ENCODE results near the gene AIFM1.
A peak's percentile ranks its signal among the peaks of the same experiment; 100 is the strongest.

The AIFM1 gene

DNA sequence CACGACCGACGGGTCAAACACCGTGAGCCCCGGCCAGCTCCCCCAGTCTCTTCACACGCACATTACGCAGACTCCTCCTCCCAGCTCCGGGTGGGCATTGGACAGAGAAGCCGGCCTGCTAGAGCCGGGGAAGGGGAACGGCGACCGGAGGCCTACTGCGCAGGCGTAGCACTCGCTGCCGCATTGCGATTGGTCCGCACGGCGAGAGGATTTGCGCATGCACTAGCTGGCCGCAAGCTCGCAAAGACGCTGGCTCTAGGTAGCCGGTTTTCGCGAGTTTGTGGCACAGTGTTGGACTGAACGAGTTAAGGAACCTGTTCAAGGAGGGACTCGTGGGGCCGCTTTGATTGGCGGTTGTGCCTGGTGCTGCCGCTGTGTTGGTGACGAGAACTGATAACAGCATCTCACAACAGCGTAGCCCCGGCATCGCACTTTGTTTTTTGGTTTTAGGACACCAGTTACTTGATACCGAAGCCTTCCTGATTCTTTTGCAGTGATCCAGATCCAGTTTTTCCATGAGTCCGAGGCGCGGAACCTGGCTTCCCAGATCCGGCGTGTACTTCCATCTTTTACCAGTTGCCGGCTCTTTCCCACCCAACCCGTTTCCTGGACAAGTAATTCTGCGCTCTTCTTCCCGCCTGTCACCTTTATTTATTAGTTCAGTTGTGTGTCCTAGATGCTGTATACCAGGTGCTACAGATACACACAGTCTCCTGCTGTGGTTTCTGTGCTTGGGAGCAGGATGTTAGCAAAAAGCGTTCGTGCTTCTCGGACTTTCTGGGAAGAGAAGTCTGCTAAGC, at the start of gene AIFM1:
AIFM1 (minus strand) TSS at position 139 of the 800 bp plus-strand sequence. CDS start 185 bp downstream, outside the sequence.
- DNase-seq: peak; percentile 99

DNA sequence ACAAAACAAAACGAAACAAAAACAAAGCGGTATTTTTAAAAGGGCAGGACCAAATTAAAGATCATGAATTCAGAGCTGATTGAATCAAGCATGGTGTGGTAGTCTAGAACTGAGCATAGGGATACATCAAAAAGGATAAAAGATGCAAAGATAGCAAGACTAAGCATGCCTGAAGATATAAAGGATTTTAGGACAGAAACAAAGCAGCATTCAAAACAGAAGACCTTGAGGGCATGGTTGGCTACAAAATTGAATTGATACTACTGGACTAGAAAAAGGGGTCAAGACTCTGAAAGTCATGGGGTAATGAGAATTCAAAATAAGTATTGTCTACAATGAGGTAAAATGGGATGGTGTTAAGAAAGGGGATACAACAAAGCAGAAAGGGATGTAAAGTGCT, 47.7 kb upstream of the AIFM1 start:
- no peak for DNase-seq

DNA sequence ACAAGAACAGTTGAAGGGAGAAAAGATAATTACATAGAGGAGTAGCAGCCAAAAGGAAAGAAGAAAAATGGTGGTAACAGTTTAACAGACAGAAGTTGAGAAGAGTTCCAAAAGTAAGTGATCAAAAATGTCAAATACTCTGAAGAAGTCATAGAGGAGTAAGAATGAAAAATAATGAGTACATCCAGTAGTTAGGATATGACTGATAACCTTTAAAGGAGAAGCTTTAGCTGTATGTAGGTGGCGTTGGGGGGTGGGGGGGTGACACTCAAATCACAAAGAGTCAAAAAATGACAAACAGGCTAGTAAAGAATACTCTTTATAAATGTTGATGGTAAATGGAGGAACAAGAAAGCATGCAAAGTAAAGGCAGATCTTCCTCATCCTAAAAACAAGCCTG, 46.7 kb upstream of the AIFM1 start:
- DNase-seq: no peak

DNA sequence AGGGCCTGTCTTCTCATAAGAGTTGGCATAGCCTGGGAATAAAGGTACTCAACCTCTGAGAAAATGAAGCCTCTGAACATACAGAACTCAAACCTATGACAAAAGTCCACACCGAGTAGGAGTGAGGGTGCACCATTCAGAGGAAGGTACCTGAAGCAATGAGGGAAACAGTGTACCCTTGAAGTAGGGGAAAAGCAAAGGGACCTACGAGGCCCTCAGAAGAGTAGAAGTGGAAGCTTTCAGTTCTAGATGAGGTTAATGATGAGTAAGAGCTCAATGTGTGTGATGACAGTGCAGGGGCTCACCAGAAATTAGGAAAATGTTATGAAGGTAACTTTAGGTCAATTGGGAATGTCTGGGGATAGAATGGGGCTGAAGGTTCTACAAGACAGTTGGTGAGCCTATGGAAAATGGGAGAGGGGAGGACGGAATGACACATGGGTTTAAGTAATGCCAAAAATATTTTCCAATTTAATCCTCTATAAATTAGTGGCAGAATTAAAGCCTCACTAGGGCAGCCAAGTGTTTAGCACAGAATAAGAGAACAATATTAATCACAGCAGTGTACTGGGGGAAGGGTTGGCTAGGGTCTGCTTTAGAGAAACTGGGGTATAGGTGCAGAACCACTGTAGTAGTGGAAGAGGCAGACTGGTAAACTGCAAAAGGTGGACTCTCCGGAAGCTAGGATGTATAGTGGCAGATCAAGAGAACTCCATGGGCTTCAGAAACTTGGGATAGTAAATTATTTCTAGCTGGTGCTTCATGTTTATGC, 46.0 kb upstream of the AIFM1 start:
- DNase-seq: no peak

DNA sequence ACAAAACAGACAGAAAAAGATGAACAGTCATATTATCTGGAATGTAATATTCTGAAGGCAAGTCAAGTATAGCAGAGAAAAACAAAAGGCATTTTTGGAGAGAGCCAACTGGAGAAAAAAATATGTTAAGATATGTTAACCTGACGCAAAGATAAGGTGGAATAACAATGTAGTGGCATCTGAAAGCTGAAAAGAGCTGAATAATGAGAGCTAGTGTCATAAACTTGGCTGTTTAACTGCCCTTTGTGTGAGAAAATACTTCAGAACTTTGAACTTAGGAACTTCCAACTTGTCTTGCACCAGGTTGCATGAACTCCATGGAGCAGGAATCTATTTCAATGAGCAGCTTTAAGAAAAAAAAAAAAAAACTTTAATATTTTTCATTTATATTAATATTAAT, 39.0 kb upstream of the AIFM1 start:
- no peak for DNase-seq

DNA sequence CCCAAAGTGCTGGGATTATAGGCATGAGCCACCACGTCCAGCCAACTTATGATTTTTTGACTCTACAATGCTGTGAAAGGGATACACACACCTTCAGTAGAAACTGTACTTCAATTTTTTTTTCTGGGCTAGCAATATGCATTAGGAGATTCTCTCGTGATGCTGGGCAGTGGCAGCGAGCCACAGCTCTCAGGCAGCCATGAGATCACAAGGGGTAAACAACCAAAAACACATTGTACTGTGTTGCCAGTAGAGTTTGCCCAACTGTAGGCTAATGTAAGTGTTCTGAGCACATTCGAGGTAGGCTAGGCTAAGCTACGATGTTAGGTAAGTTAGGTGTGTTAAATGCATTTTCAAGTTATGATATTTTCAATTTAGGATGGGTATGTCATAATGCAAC, 31.8 kb upstream of the AIFM1 start:
- DNase-seq: no peak

DNA sequence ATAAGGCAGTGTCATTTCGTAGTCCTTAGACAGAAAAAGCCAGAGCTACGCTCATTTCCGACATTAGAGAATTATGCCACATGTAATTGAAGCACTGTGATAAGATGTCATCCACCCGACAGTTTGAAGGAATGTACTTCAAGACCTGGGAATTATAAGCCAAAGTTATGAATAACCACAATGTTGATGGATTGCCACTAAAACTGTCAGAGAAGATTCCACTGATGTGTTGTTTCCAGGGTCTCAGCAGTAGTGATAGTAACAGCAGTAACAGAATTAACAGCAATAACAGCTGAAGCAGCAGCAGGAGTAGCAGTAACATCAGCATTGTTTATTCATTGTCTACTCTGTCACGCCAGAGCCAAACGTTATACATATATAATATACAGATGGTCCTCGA, 30.8 kb upstream of the AIFM1 start:
- DNase-seq: no peak

DNA sequence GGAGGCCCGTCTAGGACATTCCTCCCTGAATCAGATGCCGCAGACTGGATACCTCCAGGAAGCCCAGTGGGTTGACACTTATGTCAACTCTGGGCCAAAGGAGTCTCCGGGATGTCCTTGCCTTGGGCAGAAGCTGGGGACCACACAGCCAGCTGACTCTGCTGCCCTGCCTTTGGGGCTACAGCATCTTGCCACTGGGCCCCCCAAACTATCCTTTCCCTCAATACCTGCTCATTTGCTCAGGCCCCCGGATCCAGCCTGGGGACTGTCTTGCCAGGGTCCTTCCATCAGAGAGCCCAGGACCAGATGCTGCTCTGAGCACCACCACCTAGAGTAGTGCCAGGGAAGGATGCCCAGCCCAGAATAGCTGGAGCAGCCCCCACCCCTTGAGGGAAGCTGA, 25.2 kb upstream of the AIFM1 start:
- DNase-seq: no peak

DNA sequence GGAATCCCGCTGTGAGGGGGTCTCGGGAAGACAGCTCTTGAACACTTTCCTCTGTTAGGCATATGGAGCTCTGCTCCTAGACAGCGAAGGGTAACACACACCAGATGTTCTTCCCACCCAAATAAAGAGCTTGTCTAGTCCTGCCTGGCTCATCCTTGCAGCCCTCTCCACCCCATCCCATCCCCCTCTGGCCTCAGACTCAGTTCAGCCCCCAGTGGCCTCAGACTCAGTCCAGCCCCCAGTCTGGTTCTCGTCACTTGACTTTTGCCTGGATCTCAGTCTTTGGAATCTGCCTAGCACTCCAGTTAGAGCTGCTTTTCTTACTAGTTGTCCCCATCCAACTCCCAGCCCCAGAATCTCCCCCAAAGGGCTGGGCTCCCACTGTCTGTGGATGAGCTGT, 21.0 kb upstream of the AIFM1 start:
- DNase-seq: no peak

DNA sequence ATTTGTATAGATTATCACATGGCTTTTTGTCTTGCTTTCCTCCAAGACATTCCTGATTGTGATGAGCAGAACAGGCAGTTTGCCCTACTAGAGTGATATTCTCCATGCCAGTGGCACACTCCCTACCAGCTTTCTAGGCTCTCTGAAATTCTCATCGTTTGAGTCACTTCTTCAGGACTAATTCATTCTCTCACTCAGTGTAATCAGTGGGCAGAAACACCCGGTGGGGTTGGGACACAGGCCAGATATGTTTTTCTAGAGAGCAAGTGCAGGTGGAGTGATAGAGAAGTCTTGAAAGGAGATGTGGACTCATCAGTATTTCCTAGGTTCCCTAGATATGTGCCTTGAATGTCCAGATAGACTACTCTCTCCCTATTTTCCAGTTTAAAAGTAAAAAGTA, 19.2 kb upstream of the AIFM1 start:
- DNase-seq: no peak

DNA sequence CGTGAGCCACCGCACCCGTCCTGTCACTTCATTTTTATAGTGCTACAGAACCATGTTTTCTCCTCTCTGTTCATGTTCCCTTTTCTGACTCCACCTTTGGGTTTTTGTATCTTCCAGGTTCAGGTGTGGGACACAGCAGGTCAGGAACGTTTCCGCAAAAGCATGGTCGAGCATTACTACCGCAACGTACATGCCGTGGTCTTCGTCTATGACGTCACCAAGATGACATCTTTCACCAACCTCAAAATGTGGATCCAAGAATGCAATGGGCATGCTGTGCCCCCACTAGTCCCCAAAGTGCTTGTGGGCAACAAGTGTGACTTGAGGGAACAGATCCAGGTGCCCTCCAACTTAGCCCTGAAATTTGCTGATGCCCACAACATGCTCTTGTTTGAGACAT, 18.5 kb upstream of the AIFM1 start:
- DNase-seq: no peak

DNA sequence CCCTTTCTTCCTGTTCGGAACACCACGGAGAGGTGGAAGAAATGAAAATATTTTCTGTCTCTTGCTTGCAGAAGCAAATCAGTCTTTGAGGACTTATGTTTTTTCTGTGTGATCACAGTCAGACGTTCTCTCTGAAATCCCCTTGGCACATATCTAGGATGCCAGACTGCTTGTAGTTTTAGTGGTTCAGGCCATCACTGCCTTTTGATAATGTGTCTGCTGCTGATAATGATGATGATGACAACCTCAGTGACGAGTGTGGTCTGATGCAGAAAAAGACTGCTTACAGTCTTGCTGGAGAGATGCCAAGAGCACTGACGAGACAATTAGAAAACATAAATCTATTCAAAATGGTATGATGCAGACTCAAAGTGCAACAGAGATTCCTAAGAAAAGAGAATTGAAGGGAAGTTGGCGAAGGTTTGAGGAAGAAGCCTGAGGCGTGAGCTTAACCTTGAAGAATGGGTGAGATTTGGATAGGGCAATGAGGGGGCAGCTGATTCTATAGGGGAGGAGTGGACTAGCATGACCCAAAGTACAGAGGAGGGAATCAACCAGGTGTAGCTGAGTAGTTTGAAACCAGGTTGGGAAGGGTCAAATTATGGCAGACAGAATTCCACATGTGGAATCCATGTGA, 14.1 kb upstream of the AIFM1 start:
- DNase-seq: peak; percentile 71

DNA sequence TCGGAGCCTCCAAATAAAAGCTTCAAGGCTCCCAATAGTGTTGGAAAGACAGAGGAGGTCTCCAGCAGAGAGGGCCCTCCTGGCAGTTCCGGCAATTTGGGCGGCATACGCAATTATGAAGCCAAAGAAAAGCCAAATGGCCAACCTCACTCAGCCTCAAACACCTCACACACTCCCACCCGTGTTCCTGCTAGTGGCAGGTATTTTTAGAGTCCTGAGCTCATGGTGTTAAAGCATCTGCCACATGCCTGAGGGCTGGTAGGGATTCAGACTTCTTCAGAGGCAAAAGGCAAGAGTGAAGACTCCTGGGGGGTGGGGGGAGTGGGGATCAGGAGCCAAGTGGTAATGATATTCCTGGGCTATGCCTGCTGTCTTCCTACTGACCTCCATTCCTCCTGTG, 13.5 kb upstream of the AIFM1 start:
- DNase-seq: no peak

DNA sequence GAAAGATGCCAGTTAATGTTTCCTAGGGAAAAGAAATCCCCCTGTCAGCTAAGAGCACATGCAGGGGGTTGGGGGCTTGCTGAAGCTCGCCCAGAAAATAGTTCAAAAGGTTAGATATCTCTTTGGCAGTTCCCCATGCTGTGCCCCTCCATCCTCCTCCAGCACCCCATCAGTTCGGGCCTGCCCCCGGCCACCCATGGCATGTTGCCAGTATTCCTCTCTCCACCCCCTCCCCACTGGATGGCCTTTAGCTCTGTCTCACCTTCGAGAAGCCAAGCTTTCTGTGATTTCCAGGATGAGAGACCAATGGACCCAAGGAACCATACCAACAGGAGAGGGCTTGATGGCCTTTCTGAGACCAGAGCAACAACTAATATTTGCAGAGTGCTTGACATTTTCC, 11.3 kb upstream of the AIFM1 start:
- DNase-seq: no peak

DNA sequence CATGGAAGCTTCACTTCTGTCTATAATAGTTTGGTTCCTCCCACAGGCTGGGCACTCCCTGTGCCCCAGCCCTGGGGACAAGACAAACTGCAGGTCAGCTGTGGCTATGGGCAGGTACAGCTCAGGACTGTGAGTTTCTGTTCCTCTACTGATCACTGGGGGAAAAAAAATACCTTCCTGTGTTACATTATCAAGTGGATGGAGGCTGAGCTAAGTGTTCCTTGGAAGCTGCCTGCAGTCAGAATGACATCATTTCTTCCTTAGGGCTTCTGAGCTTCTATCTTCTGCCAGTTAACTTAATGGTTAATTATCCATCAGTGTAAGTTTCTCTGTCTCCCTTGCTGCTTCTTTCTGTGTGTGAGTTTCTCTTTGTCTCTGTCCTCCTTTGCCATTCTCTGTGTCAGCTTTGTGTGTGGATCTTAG, 10.7 kb upstream of the AIFM1 start:
- DNase-seq: no peak

DNA sequence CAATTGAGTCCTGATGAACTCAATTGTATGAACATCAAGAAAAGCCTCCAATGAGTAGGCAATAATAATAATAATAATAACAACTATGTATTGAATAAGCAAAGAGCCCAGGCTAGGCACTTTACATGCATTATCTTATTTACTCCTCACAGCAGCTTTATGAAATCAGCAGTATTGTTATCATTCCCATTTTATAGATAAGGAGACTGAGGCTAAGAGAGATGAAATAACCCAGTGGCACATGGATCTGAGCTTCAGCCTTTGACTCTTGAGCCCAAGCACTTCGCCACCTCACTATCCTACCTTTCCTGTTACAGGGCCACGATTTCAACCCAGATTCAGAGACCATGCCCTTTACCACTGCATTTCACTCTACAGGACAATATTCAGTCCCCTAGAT, 9.3 kb upstream of the AIFM1 start:
- DNase-seq: no peak

DNA sequence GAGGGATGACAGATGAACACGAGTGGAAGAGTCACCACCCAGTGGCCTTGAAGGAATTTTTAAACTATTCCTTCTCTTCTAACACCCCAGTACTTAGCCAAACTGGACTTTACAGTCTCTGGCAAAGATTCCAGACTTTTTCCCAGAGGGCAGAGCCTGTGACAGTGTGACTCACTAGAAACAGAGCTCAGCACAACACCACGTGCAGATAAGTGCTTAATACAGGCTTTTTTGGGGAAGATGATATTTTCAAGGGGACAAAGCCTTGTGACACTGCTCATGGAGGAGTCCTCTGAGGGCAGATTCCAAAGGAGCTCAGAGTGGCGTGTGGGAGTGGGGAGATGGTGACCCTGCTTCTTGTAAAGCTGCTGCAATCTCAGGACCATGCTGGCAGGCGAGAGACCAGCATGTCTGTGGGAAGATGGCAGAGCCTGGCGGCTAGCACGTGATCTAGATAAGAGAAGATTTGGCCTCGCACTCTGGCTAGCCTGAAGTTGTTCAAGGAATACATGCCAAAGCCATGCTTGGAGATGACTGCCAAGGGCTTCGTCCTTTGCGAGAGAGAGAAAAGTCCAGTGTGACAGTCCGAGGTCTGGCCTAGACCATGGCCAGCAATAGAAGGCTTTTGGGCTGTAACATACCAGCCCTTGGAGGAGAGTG, 8.5 kb upstream of the AIFM1 start:
- no peak for DNase-seq

DNA sequence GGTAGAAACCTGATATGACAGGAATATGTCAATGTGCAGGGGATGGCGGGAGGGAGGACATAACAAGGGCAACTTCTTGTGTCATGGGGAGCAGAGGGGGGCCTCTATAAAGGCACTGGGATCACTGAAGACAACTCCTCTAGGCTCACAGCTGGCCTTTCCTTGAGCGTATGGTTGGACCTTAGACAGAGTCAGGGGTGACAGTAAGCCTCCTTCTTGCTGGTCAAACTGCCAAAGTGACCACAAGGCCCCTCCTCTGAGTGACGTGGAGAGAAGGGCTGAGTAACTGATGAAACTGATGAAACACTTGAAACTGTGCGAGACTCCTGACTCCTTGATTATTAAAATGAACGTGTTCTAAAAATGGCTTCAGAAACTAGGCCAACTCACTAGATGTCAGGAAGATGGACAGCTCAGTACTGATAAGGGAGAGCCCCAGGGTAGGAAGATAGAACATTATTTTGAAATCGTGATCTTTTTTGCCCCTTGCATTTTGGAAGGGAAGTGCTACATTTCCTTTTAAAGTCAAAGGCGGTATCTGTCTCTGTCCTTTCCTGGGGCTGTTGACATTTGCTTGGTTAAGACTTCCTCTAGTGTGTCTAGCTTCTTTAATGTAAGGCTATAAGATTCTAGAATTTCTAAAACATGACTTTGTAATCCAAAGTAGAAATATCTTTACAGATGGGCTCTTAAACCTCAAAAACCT, 7.7 kb upstream of the AIFM1 start:
- no peak for DNase-seq

DNA sequence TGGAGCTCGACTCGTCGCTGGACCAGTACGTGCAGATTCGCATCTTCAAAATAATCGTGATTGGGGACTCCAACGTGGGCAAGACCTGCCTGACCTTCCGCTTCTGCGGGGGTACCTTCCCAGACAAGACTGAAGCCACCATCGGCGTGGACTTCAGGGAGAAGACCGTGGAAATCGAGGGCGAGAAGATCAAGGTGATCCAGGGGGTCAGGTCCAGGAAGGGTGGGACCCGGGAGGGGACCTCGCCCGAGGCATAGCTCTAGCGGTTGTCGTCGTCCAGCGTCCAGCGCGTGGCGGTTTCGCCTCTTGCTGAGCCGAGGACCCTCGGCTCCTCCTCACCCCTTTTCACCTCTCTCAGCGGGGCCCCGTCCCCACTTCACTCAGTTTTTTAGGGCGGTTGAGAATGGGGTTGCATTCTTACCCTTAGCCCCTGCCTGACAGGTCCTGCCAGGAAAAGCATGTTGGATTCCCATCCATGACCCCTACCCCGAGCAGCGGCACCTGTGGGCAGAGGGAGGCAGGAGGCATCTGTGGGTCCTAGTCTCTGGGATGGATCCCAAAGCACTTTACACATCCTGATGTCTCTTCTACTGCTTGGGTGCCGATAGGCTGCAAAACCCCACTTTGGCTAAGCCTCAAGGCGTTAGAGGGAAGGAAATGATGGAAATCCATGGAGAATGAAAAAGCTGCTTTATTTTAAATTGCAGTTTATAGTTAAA, 6.6 kb upstream of the AIFM1 start:
- DNase-seq: no peak

DNA sequence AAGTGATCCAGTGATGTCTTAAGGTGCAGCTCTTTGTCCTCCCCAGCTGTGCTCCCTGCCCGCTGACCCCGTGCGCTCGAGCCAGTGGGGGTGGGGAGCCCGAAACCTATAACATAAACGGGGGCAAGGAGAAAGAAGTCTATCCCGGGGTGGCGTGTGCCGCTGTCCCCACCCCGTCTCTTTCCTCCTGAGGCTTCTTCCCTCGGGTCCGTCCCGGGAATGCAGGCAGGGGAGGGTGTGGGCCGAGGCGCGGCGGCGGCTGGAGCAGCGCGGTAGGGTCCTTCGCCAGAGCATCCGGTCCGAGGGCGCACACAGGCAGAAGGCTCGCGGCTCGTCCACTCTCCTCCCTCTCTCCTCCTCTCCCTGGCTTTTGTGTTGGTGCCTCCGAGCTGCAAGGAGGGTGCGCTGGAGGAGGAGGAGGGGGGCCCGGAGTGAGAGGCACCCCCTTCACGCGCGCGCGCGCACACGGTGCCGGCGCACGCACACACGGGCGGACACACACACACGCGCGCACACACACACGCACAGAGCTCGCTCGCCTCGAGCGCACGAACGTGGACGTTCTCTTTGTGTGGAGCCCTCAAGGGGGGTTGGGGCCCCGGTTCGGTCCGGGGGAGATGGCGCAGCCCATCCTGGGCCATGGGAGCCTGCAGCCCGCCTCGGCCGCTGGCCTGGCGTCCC, 5.9 kb upstream of the AIFM1 start, which contains the start of gene RAB33A:
RAB33A (plus strand) TSS at position 517 of the 681 bp plus-strand sequence; CDS start at position 618, 101 bp downstream.
- peak; percentile 40 for DNase-seq

DNA sequence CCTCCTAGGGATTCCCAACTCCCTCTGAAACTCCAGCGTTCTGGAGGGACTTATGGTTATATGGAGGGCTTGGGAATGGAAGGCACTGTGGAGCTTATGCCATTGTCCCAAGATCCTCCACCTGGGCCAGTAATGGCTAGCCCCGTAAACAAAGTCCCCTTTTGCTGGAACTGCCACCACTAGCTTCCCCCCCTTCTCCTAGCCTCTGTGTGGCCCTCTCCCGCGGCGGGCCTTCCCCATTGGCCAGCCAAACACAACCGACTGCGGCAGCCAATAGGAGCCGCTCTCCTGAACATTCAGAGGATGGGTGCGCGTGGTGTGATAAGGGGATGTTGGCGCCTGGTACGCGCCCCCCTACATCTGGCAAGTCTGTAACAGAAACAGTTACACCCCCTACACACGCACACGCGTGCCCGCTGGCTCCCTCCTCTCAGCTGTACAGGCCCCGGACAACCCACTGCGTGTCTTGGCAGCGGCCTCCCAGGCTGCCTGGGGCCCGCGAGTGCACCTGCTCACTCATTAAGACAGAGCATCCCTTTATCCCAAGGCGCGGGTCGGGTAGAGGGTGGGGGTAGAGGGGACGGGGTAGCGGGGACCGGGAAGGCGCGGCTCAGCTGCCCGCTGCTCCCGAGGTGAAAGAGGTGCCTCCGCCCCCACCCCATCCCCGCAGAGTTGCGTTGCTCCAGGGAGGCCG, 5.3 kb upstream of the AIFM1 start:
- DNase-seq: peak; percentile 93
